Activated naive CD4-positive, alpha-beta T cell treated with Interleukin-2 at 50 U/mL for 16 hours (primary cell): ENCODE data around the gene COL8A1.
"Not testable (repeated sequence)": the region's sequence is repeated elsewhere in the genome, so short reads cannot be mapped to it uniquely, and the experiment has no call there.

Experiments
- DNase-seq: peaks from one replicate; pipeline ENCODE4 v3.0.0-alpha.2; 2020

The COL8A1 gene

DNA sequence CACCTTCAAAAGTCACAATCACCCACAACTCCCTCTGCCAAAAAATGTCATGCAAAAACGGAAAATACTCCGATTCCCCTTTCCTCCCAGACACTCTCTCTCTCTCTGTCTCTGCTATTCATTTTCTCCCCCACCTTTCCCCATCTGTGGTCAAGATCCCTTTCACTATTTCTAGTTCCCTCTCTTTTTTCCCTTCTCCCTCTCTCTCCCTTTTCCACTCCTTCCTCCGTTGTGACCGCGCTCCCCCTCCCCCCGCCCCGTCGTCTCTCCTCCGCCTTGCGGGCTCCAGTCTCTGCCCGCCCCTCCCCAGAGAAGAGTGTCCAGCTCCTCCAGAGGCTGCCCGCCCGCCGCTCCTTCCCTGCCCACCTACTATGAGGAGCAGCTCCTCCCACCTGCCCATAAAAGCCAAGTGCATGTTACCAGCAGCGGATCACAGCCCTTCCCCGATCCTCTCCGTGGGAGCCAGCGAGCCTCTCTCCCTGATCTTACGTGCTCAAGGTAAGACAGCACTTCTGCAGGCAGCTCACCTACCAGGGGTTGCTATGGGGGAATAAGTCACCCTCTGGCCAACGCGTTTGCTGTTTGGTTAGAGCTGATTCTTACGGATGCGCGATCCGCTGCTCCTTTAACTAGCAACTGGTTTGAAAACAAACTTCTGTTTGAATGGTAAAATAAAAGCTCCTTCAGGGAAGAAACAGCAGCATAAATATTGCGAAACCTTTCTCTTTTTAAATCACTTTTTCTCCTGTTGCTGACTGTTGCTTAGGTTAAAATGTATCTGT is at the start of gene COL8A1:
TSS of gene COL8A1 (plus strand) at position 428 of the 782 bp plus-strand sequence. CDS start 152,089 bp downstream, outside the sequence.
- DNase-seq: no peak

DNA sequence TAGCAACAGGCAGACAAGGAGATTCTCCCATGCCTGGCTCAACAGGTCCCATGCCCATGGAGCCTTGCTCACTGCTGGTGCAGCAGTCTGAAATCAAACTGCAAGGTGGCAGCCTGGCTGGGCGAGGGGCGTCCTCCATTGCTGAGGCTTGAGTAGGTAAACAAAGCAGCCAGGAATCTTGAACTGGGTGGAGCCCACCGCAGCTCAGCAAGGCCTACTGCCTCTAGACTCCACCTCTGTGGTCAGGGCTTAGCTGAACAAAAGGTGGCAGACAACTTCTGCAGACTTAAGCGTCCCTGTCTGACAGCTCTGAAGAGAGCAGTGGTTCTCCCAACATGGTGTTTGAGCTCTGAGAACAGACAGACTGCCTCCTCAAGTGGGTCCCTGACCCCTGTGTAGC is 49.2 kb upstream of the COL8A1 start:
- not testable (repeated sequence) for DNase-seq

DNA sequence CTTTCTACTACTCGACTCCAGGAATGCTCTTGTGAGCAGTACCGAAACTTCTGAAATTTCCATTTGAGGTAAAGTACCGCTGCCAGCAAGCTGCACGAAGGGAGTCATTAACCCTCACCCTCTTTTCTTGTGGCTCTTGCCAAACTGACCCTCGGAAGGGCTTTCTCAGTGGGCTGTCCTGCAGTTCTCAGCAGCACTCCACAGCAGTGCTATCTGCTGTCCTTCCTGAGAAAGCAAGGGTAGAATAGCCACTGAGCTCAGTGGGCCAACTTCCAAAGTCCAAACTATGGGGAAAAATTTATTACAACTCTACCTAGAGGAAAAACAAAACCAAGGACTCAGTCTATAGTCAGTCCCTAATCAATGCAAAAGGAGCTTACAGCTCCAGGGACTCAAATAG is 38.5 kb upstream of the COL8A1 start:
- no peak for DNase-seq

DNA sequence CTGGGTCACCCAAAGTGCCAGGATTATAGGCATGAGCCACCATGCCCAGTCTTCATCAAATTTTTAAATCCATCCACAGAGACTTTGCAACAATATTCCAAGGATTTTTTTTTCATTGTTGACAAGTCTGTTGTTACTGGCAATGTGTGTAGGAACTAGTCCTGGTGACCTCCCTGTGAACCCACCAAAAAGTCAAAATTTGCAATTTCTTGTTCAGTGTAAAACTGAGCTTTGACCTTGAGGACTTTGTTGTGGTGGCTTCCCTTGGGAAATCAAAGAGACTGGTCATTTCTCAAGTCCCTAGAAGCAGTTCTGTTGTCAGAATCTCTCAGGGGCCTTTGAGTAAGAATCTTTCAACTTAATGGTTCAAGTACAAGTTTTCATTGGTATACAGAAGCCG is 36.9 kb upstream of the COL8A1 start:
- no peak for DNase-seq

DNA sequence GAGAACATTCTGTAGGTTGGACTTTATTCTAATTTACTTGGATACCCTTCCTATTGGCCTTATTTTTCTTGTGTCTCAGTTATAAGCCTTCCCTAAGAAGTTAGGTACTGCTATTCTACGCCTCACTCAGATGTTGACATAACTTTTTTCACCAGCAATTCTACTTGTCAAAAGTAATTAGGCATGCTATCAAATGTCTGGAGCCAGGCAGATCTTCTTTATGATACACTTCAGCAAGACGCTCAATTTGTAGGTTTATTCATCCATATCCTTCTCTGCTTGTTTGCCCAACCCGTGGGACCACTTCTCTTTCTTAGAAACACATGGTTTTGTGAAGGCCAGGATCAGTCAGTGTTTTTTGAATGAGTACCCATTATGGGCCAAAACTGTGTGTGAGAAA is 36.2 kb upstream of the COL8A1 start:
- DNase-seq: no peak

DNA sequence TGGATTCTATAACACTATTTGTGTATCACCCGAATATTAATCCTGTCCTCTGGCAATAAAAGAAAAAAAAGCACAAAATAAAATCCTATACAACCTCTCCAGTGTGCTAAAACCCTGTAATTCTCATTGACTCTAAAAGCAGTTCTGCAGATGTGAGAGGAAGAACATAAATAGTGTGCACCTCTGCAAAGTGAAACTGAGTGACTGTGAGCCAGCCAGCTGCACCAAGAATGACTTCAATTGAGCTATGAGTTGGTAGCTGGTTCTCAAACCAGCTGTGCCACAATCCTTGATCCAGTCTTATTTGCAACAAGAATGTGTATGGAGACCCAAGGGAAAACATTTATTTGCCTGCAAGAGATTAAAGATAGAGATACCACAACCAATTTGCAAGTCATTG is 31.2 kb upstream of the COL8A1 start:
- DNase-seq: no peak

DNA sequence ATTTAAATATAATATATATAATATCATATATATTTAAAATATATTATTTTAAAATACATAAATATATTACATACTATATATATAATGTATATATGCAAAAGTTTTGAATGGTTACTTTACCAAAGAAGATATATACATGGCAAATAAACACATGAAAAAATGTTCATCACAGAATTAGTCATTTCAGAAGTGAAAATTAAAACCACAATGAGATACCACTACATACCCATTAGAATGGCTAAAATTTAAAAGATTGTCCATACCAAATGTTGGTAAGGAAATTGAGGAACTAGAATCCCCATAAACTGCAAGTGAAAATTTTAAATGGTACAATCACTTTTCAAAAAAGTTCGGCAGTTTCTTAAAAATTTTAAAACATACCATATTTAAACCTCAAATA is 23.6 kb upstream of the COL8A1 start:
- DNase-seq: no peak

DNA sequence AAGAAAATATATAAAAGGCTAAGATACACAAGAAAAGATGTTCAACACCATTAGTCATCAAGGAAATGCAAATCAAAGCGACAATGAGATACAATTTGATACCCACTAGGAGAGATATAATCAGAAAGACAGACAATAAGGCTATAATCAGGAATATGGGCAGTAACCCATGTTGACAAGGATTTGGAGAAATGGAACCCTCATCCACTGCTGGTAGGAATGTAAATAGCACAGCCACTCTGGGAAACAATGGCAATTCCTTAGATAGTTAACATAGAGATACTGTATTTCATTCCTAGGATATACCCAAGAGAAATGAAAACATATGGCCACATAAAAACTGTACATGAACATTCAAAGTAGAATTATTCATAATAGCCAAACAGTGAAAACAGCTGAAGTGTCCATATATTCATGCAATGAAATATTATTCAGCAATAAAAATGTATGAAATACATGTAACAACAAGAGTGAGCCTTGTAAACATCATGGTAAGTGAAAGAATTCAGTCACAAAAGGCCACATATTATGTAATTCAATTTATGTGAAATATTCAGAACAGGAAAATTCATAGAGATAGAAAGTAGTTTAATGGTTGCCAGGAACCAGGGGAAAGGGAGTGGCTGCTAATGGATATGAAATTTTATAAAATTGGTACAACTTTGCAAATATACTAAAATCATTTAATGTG is 18.2 kb upstream of the COL8A1 start:
- DNase-seq: no peak

DNA sequence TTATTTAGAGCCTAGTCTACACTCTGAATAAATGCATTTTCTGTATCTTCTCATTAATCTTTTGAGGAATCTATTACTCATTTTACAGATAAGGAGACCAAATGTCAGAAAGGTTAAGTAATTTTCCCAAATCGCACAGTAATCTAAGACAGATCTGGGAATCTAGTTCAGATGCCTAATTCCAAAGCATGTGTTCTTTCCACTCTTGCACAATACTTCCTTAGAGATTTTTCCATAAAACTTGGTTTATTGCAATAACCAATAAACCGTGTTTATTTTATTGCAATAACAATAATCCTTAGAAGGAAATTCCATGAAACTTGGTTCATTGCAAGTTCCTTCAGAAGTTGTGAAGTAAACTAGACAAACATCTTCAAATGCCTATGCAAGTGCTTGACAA is 17.4 kb upstream of the COL8A1 start:
- DNase-seq: no peak

DNA sequence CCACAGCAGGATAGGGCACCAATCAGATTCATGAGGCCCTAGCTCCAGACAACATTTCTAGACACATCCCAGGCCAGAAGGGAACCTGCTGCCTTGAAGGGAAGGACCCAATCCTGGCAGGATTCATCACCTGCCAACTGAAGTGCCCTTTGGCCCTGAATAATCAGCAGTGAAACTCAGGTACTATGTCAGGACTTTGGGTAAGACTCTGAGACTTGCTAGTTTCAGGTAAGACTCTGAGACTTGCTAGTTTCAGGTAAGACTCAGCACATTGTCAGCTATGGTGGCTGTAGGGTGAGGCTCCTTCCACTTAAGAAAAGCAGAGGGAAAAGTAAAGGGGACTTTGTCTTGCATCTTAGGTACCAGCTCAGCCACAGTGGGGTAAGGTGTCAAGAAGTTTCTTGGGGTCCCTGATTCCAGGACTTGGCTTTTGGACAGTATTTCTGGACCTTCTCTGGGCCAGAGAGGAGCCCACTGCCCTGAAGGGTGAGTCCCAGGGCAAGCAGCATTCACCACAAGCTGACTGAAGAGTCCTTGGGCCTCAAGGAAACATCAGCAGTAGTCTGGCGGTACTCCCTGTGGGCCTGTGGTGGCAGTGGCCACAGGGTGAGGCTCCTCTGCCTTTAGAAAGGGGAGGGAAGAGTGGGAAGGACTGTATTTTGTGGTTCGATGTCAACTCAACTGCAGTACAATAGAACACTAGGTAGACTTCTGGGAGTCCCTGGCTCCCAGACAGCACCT is 13.7 kb upstream of the COL8A1 start:
- DNase-seq: no peak

DNA sequence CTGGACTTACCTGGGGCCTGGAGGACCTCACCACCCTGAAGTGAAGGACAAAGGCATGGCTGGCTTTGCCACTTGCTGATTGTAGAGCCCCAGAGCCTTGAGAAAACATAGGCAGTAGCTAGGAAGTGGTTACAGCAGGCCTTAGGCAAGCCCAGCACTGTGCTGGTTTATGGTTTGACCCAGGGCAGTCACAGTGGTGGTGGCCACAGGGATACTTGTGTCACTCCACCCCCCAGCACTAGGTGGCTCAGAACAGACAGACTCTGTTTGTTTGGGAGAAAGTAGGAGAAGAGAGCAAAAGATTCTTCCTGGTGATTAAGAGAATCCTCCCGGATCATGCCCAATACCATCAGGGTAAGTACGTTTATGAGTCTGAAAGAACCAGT is 13.2 kb upstream of the COL8A1 start:
- DNase-seq: no peak

DNA sequence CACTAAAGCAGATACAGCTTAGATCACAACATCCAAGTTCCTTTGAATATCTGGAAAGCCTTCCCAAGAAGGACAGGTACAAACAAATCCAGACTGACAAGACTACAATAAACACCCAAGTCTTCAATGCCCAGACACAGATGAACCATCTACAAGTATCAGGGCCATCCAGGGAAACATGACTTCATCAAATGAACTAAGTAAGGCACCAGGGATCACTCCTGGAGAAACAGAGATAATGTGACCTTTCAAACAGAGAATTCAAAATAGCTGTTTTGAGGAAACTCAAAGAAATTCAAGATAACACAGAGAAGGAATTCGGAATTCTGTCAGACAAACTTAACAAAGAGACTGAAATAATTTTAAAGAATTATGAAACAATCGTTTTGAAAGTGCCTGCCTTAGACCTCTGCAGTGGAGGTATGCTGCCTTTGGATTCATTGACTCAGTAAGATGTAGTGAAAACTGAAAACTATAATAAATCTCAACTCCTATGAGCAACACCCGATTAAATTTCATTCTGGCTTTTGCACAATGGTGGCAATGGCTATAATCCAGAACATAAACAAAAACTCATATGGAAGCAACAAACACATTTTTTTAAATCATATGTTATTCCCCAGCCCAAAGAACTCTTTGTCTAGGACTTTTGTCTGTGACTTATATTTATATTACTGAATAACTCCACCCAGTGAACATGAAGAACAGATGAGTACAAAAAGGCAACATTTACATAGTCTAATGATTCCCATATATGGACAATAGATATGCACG is 12.6 kb upstream of the COL8A1 start:
- DNase-seq: no peak

DNA sequence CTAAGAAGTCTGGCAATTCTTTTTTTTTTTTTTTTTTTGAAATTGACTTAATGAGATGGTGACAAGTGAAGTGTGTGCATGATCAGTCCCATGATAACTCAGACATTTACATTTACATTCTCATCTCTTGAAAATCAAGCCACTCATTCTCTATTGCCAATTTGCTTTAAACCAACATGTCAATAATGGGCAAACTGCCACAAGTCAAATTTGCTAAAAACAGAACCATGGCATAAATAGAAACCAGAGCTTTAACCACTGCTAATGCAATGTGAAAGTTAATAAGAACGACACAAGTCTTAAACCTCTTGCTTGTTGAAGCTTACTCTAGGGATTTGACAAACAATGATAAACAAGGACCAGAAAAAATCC is 12.0 kb upstream of the COL8A1 start:
- DNase-seq: no peak

DNA sequence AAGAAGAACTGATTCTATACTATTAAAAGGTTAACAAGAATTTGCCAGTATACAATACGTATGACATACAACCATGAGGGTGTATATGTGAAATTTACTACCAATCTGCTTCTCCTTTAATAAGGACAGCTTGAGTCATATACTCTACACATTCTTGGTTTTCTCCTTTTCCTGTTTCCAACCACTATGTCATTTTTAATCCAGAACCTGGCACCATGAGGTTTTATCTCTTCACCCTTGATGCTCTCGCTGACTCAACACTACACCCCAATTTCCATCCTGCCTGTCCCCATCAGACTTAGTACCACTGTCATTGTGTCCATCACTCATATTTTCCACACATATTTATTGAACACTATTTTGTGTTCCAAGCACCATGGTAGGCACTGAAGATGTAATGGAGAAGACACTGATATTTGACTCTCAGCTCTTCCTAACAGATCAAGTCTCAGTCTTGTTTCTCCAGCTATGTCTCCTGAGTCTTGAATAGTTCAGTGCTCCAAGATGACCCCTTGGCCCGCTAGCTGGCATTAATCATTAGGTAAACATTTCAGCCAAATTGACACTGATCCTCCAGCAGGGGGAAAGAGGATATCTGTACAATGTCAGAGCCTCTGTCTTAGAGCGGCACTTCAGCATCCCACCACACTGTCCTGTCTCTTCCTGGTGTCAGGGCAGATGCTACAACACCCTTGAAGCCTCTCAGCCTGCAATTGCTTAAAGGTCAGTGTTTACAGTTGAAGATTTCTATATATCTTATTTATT is 11.2 kb upstream of the COL8A1 start:
- no peak for DNase-seq

DNA sequence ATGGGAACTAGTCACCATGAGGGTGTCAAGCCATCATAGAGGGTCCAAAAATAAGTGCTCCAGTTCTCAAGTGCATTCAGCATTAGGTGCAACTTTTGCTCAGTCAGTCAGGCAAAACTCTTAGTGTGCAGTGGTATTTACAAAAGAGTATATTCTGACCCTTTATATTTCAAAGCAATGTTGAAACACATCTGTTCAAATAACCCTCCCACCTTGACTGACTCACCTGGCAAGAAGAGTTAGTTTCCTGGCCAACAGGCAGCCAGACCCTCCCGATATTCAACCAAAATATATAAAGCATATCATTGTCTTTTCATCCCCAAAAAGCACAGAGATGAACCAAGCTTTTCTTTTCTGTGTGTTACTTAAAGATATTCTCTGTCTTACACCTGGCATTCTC is 7.6 kb upstream of the COL8A1 start:
- no peak for DNase-seq

DNA sequence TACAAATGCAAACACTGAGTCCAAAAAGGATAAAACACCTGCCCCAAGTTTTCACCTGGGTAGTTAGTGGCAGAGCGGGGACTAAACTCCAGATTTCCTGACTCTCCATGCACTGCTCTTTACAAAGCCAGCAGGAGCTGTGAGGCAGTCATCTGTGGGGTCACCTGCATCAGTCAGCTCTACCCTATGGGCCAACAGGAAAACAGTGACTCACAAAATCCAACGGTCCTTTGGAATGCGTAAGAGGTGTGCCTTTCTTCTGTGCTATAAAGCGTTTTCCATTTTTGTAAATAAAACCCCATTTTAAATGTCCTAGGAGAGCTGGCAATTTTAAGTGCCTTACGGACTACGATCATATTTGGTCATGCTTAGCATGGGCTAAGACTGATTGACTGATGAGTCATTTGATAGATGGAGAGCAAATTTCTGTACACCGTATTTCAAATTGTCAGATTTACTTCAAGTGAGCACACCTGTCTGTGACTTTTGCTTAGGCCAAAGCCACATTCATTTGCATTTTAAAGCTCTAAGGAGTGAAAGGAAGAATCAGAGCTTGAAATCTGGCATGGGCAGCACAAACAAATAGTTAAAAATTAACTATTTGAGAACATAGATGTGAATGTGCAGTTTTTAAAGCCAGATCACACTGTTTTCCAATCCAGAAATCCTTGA is 4.4 kb upstream of the COL8A1 start:
- DNase-seq: no peak

DNA sequence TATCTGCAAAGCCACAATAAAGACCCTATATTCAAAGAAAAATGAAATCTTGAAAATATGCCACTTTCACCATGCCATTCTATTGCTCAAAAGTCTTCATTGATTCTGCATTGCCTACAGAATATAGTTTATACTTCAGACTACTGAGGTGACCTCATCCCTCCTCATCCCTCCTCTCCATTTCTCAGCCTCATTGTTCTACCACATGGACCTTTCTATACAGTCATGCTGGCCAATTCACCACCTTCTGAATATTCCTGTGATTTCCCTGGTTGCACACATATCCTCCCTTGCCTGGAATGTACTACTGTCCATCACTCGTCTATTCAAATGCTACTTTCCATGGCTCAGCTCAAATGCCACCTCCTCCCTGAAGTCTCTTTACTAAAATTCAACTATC is 3.5 kb upstream of the COL8A1 start:
- DNase-seq: no peak

DNA sequence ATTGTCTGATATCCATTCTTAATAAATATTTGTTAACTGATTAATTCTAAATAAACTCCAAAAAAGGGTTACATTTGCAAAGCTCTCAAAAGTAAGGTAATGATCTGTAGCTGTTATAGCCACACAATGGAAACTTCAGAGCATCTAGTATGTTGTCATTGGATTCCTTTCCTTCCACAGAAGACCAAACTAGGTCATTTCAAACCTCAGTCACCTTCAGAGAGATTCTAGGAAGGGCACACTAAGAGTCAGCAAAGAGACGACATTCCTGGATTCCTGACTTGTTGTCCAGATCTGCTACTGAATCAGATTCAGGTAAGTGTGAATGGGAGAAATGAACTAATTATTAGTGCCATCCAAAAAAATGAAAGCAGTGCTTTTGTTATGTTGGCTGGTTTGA is 3.0 kb upstream of the COL8A1 start:
- no peak for DNase-seq

DNA sequence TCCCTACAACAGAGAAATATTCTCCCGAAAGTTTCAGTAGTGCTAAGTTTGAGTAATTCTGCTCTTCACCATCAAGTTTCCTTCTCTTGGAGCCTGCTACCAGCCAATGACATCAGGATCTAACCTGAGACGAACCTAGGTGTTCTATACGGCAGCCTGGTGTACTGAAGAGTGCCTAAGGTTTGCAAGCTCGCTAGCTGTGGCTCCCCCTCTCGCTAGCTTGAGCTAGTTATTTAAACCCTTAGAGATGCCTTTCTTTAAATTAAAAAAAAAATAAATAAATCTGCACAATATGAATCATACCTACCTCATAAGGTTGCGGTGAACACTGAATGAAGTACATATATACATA is 1.4 kb upstream of the COL8A1 start:
- DNase-seq: no peak

DNA sequence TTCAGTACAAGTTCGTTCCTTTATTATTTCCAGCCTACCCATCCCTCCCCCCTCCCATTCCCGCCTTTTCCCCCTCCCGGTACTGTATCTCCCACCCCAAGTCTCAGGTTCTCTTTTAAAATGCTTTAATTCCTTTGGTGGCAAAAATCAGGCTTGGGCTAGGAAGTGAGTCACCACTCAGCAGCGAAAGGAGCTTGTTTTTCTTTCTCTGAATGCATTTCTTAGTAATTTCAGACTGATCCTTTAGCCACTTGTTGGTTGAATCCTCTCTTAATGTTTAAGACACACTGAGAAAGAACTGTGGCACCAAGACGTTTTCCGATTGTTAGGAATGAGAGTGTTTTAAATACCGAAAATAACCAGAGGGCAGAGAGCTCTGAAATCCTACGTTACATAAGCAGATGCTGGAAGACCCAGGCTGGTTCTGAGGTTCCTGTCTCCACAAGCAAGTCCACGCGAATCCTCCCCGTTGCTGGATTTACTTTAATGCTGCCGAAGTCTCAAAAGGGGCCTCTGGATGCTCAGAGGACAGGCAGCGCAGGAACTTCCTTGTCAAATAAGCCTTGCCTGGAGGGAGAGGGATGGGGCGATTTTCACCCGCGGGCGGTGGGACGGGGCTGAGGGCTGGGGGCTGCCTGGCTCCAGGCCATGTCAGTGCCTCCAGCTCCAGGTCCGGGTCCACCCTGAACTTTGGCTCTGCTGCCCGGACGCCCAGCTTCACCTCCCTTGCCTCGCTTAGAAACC is 854 bp upstream of the COL8A1 start:
- no peak for DNase-seq

DNA sequence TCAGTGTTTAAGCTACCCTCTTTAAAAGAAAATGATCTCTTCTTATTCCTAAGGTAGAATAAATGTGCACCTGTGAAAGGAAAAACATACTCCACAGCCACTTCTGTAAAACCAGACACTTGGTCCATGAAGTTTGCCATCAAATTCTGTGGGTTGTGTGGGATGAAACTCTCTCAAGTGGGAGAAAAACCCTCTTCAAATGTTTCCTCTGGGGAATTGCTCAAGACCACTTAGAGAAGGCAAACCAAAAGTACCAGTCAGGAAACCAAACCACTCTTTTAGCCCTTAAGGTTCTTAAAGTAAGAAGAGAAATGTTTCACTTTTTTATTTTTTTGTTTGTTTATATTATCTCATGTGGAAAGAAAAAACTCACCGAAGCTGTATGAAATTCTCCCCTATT is 1.2 kb downstream of the COL8A1 start:
- DNase-seq: no peak
